NB4 (cell line): ENCODE measurements around the gene MRPL39.

Experiments
- DNase-seq: peaks from one replicate; pipeline ENCODE4 v3.0.0; 2010; ENCODE audit warnings: low read depth
- H3K4me3 ChIP-seq: one replicate; pipeline ENCODE4 v1.5.1; 2011; ENCODE audit warnings: mild to moderate bottlenecking, low read depth, low read length, moderate library complexity
- MYC ChIP-seq: IDR thresholded peaks from 2 replicates; pipeline ENCODE4 v1.6.1; 2011; ENCODE audit warnings: low read depth, low read length
- POLR2A ChIP-seq: IDR thresholded peaks from 2 replicates; pipeline ENCODE4 v1.6.1; 2011; ENCODE audit warnings: mild to moderate bottlenecking; ENCODE audit not compliant: insufficient read length; ENCODE audit errors: extremely low read depth
- TF ChIP-seq, protein P1 (sequence below): IDR thresholded peaks from 2 replicates; pipeline ENCODE4 v1.6.1; 2011; ENCODE audit warnings: low read depth, low read length
- TF ChIP-seq, protein P2 (sequence below): IDR thresholded peaks from one replicate; pipeline ENCODE4 v1.5.1; 2012; ENCODE audit warnings: low read depth, low read length

The MRPL39 gene

DNA sequence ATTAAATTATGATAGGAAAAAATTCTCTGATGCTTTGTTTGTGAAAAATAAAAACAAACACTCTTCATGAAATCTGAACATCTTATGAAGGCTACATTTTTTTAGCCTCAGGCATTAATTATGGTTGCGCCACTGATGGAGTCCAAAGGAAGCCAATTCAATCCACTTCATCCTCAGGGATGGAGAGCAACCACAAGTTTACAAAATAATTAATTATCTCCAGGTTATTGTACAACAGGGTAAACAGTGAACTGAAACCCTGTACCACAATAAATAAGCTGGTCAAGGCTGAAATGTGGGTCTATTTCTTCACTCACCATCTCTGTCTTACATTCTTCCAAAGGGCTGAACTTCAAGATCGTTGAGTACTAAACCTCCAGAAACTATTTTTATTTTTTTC lies 49.2 kb downstream of the MRPL39 start:
- DNase-seq = no peak
- TF ChIP-seq MYC (no peak), POLR2A (no peak)
- TF ChIP-seq, protein P1, sequence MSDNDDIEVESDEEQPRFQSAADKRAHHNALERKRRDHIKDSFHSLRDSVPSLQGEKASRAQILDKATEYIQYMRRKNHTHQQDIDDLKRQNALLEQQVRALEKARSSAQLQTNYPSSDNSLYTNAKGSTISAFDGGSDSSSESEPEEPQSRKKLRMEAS = no peak
- TF ChIP-seq, protein P2, sequence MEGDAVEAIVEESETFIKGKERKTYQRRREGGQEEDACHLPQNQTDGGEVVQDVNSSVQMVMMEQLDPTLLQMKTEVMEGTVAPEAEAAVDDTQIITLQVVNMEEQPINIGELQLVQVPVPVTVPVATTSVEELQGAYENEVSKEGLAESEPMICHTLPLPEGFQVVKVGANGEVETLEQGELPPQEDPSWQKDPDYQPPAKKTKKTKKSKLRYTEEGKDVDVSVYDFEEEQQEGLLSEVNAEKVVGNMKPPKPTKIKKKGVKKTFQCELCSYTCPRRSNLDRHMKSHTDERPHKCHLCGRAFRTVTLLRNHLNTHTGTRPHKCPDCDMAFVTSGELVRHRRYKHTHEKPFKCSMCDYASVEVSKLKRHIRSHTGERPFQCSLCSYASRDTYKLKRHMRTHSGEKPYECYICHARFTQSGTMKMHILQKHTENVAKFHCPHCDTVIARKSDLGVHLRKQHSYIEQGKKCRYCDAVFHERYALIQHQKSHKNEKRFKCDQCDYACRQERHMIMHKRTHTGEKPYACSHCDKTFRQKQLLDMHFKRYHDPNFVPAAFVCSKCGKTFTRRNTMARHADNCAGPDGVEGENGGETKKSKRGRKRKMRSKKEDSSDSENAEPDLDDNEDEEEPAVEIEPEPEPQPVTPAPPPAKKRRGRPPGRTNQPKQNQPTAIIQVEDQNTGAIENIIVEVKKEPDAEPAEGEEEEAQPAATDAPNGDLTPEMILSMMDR = no peak
- no peak overlapping the region for H3K4me3 ChIP-seq

DNA sequence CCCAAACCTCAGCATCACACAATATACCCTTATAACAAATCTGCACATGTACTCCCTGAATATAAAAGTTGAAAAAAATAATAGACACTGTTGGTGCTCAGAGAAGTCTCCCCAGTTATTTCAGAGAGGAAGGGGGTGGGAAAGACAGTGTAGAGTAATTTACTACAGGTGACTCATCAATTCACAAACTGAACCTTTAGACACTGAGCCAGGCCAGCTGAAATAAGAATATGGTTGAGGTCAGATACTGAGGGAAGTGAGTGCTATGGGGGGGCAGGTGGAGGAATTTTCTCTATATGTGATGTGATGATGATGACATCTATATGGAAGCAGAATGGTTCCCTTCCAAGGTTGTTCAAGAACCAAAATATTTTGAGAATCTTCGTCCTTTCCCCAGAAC lies 50.1 kb downstream of the MRPL39 start:
- peak; percentile 3 for DNase-seq
- H3K4me3 ChIP-seq = no peak overlapping the region
- TF ChIP-seq MYC = no peak
- TF ChIP-seq, protein P1 = no peak
- TF ChIP-seq POLR2A = no peak
- TF ChIP-seq, protein P2 = no peak

DNA sequence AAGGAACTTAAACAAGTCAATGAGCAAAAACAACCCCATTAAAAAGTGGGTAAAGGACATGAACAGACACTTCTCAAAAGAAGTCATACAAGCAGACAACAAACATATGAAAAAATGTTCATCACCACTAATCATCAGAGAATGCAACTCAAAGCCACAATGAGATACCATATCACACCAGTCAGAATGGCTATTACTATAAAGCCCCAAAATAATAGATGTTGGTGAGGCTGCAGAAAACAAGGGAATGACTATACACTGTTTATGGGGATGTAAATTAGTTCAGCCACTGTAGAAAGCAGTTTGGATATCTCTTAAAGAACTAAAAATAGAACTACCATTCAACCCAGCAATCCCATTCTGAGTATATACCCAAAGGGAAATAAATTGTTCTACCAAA lies 51.2 kb downstream of the MRPL39 start:
- TF ChIP-seq POLR2A (no peak), MYC (no peak)
- TF ChIP-seq, protein P2 = no peak
- TF ChIP-seq, protein P1 = no peak
- H3K4me3 ChIP-seq = no peak overlapping the region
- DNase-seq = no peak

DNA sequence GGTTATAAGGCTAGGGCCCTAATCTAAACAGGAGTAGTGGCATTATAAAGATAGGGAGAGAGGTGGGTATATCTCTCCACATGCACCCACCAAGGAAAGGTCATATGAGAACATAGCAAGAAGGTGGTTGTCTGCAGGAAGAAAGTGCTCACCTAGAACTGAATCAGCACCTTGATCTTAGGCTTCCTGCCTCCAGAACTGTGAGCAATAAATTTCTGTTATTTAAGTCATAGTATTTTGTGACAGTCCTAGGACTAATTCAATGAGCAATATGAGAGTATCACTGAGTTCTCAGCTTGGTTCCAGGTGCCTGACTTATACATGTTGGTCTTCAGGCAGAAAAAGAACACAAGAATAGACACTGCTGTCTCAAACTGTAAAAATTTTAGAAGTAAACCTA lies 51.8 kb downstream of the MRPL39 start:
- H3K4me3 ChIP-seq = no peak overlapping the region
- TF ChIP-seq, protein P1 = no peak
- TF ChIP-seq POLR2A = no peak
- TF ChIP-seq, protein P2 = no peak
- no peak for TF ChIP-seq MYC
- DNase-seq = no peak

DNA sequence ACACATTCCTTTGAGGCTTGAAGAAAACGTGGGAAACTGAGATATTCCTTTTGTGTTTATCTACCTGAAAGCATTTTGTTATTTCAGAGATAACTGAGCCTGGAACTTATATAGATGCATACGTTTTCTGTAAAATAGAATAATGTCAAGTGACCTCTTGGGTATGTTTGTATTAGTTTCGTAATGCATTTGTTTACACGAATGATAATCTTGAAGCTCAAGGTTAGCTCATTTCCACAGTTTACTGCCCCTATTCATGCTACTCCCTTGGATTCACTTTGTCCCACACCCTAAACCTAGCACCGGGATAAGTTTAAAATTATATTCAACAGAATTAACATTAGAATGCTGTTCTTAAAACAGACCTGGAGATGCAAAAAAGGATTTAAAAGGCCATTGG lies 54.4 kb downstream of the MRPL39 start:
- no peak for DNase-seq
- no peak overlapping the region for H3K4me3 ChIP-seq
- TF ChIP-seq MYC (no peak), POLR2A (no peak)
- TF ChIP-seq, protein P1 = no peak
- TF ChIP-seq, protein P2 = no peak

DNA sequence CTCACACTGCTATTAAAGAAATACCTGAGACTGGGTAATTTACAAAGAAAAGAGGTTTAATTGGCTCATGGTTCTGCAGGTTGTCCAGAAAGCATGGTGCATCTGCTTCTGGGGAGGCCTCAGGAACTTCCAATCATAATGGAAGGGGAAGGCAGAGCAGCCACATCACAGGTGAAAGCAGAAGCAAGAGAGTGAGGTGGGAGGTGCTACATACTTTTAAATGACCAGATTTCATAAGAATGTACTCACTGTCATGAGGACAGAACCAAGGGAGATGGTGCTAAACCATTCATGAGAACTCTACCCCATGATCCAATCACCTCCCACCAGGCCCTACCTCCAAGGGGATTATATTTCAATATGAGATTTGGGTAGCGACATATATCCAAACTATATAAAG lies 55.7 kb downstream of the MRPL39 start:
- DNase-seq = no peak
- TF ChIP-seq MYC (no peak), POLR2A (no peak)
- TF ChIP-seq, protein P2 = no peak
- TF ChIP-seq, protein P1 = no peak
- no peak overlapping the region for H3K4me3 ChIP-seq
